Measurements from ENCODE around the gene MRPL14.

- TF ChIP-seq, protein P1, sequence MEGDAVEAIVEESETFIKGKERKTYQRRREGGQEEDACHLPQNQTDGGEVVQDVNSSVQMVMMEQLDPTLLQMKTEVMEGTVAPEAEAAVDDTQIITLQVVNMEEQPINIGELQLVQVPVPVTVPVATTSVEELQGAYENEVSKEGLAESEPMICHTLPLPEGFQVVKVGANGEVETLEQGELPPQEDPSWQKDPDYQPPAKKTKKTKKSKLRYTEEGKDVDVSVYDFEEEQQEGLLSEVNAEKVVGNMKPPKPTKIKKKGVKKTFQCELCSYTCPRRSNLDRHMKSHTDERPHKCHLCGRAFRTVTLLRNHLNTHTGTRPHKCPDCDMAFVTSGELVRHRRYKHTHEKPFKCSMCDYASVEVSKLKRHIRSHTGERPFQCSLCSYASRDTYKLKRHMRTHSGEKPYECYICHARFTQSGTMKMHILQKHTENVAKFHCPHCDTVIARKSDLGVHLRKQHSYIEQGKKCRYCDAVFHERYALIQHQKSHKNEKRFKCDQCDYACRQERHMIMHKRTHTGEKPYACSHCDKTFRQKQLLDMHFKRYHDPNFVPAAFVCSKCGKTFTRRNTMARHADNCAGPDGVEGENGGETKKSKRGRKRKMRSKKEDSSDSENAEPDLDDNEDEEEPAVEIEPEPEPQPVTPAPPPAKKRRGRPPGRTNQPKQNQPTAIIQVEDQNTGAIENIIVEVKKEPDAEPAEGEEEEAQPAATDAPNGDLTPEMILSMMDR (IDR thresholded peaks at IDR 0.05), result no peak
- no peak for TF ChIP-seq POLR2AphosphoS5 (IDR thresholded peaks at IDR 0.05; ENCODE audit: insufficient read depth in 1 of 2, low read depth in 1 of 2)
These were observed 29.4 kb upstream of the MRPL14 start for GRCh38 chr6:44156494-44157151.
